ENCODE data around the gene OMA1.

OMA1 gene

DNA sequence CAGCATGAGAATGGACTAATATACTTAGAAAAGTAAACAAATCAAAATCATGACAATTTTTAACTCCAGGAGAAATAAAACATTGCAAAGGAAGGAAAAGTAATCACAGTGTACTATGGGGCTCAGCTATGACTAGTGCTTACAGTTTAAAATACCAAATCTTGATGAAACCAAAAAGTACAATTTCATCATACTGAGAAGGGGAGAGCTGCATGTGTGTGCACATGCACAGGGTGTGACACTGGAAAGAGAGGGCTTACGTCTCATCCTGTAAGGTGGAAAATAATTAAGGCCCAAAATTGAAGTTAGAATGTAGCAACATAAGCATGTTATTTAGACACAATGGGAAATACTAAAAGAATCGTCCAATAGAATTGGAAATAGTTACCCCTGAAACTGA lies 64.6 kb downstream of the OMA1 start:
- Histone ChIP-seq H4K91ac (ENCODE audit: low read depth, low read length) (no peak overlapping the region), H2AFZ (ENCODE audit: insufficient read depth, low read length, poor library complexity) (no peak overlapping the region), H3K18ac (ENCODE audit: low read length) (no peak overlapping the region), H3K9me3 (ENCODE audit: insufficient read depth, low read depth, low read length) (no peaks in the 10 kb centered on the region), H3K79me1 (ENCODE audit: low read length) (no peaks in the 10 kb centered on the region), H3K4me2 (ENCODE audit: low read length) (no peak overlapping the region), H2BK12ac (ENCODE audit: low read length) (no peak overlapping the region), H3K9ac (ENCODE audit: low read length) (no peak overlapping the region), H4K12ac (ENCODE audit: low read depth, low read length) (no peak overlapping the region), H2BK120ac (ENCODE audit: insufficient read depth, low read length, poor library complexity) (no peak overlapping the region), H3K27me3 (ENCODE audit: insufficient read depth, low read length) (no peaks in the 10 kb centered on the region), H3K4ac (ENCODE audit: low read depth, low read length) (no peak overlapping the region), H2BK5ac (ENCODE audit: low read depth, low read length, poor library complexity) (no peak overlapping the region), H3K36me3 (ENCODE audit: control insufficient read depth in 1 of 2, insufficient read depth in 2 of 2, low read length in 2 of 2) (no peaks in the 10 kb centered on the region), H3K14ac (ENCODE audit: low read length) (no peak overlapping the region), H3K79me2 (ENCODE audit: control insufficient read depth, insufficient read depth, low read length, poor library complexity) (no peaks in the 10 kb centered on the region), H3K27ac (ENCODE audit: low read depth, low read length) (no peak overlapping the region), H4K8ac (ENCODE audit: low read depth, low read length) (no peak overlapping the region), H3K4me1 (ENCODE audit: control insufficient read depth in 1 of 2, insufficient read depth in 2 of 2, low read length in 2 of 2) (no peaks in the 10 kb centered on the region), H3K4me3 (ENCODE audit: low read depth, low read length) (no peak overlapping the region), H2AK5ac (ENCODE audit: low read length) (no peak overlapping the region), H3K23ac (ENCODE audit: low read length) (no peak overlapping the region)
- DNase-seq, result no peak
- WGBS (ENCODE audit: extremely low coverage, insufficient coverage, insufficient read length), result no CpG with 5 or more reads among the region's 2 CpGs

DNA sequence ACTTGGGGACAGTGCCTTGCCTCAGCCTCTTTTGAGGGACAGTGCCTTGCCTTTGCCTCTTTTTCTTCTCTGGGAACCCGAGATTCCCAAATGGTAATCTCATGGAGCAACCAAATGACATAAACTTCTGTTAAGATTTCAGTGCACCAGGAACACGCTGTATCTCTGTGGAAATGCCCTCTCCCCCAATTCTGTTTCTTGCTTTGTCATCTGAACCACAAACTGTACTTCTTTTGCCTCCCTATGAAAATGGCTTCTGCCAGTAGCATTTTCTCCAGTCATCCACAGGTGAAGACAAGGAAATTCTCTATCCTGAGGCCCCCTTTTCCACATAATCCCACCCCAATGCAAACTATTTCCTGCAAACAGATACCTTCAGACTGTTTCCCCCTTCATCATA lies 66.3 kb downstream of the OMA1 start:
- WGBS (ENCODE audit: extremely low coverage, insufficient coverage, insufficient read length), result no CpG with 5 or more reads among the region's 2 CpGs
- H3K4ac ChIP-seq (ENCODE audit: low read depth, low read length), result no peak overlapping the region
- H4K12ac ChIP-seq (ENCODE audit: low read depth, low read length), result no peak overlapping the region
- H3K14ac ChIP-seq (ENCODE audit: low read length), result no peak overlapping the region
- H3K9me3 ChIP-seq (ENCODE audit: insufficient read depth, low read depth, low read length), result no peaks in the 10 kb centered on the region
- H3K4me2 ChIP-seq (ENCODE audit: low read length), result no peak overlapping the region
- no peaks in the 10 kb centered on the region for H3K27me3 ChIP-seq (ENCODE audit: insufficient read depth, low read length)
- no peaks in the 10 kb centered on the region for H3K36me3 ChIP-seq (ENCODE audit: control insufficient read depth in 1 of 2, insufficient read depth in 2 of 2, low read length in 2 of 2)
- no peak overlapping the region for H3K4me3 ChIP-seq (ENCODE audit: low read depth, low read length)
- H3K79me1 ChIP-seq (ENCODE audit: low read length), result no peaks in the 10 kb centered on the region
- H3K79me2 ChIP-seq (ENCODE audit: control insufficient read depth, insufficient read depth, low read length, poor library complexity), result no peaks in the 10 kb centered on the region
- H4K91ac ChIP-seq (ENCODE audit: low read depth, low read length), result no peak overlapping the region
- H2BK12ac ChIP-seq (ENCODE audit: low read length), result no peak overlapping the region
- no peak overlapping the region for H3K27ac ChIP-seq (ENCODE audit: low read depth, low read length)
- no peak overlapping the region for H2AFZ ChIP-seq (ENCODE audit: insufficient read depth, low read length, poor library complexity)
- no peak for DNase-seq
- no peak overlapping the region for H2BK120ac ChIP-seq (ENCODE audit: insufficient read depth, low read length, poor library complexity)
- H3K18ac ChIP-seq (ENCODE audit: low read length), result no peak overlapping the region
- H4K8ac ChIP-seq (ENCODE audit: low read depth, low read length), result no peak overlapping the region
- H2AK5ac ChIP-seq (ENCODE audit: low read length), result no peak overlapping the region
- no peaks in the 10 kb centered on the region for H3K4me1 ChIP-seq (ENCODE audit: control insufficient read depth in 1 of 2, insufficient read depth in 2 of 2, low read length in 2 of 2)
- H3K23ac ChIP-seq (ENCODE audit: low read length), result no peak overlapping the region
- no peak overlapping the region for H2BK5ac ChIP-seq (ENCODE audit: low read depth, low read length, poor library complexity)
- no peak overlapping the region for H3K9ac ChIP-seq (ENCODE audit: low read length)

DNA sequence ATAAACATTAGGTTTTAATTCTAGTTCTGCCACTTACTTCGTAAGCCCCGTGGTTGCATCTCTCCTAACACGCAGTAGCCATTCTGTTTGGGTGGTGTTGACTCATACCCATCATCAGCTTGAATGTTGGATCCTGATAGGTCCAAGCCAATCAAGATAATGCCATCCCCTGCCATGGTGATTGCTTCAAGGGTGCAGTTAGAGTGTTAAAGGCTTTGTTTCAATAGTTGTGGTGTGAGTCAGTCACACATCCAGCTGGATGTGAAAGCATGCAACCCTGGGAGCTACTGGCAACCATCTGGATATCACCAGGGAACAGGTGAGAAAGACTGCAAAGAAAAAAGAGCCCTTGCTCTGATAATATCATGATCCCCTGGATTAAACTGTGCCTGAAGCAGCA lies 69.1 kb downstream of the OMA1 start:
- no peak for DNase-seq
- H3K27ac ChIP-seq (ENCODE audit: low read depth, low read length), result no peak overlapping the region
- no peak overlapping the region for H2BK5ac ChIP-seq (ENCODE audit: low read depth, low read length, poor library complexity)
- H2BK120ac ChIP-seq (ENCODE audit: insufficient read depth, low read length, poor library complexity), result no peak overlapping the region
- no peak overlapping the region for H2AK5ac ChIP-seq (ENCODE audit: low read length)
- H3K18ac ChIP-seq (ENCODE audit: low read length), result no peak overlapping the region
- H3K79me1 ChIP-seq (ENCODE audit: low read length), result no peaks in the 10 kb centered on the region
- H3K4me1 ChIP-seq (ENCODE audit: control insufficient read depth in 1 of 2, insufficient read depth in 2 of 2, low read length in 2 of 2), result no peaks in the 10 kb centered on the region
- no peak overlapping the region for H3K4me2 ChIP-seq (ENCODE audit: low read length)
- H2AFZ ChIP-seq (ENCODE audit: insufficient read depth, low read length, poor library complexity), result no peak overlapping the region
- no peak overlapping the region for H3K14ac ChIP-seq (ENCODE audit: low read length)
- no peak overlapping the region for H4K8ac ChIP-seq (ENCODE audit: low read depth, low read length)
- H3K36me3 ChIP-seq (ENCODE audit: control insufficient read depth in 1 of 2, insufficient read depth in 2 of 2, low read length in 2 of 2), result no peaks in the 10 kb centered on the region
- no peak overlapping the region for H4K12ac ChIP-seq (ENCODE audit: low read depth, low read length)
- no peak overlapping the region for H3K4ac ChIP-seq (ENCODE audit: low read depth, low read length)
- H3K27me3 ChIP-seq (ENCODE audit: insufficient read depth, low read length), result no peaks in the 10 kb centered on the region
- H3K9ac ChIP-seq (ENCODE audit: low read length), result peak overlapping the region; percentile 23
- WGBS (ENCODE audit: extremely low coverage, insufficient coverage, insufficient read length), result no CpG with 5 or more reads among the region's 3 CpGs
- no peaks in the 10 kb centered on the region for H3K79me2 ChIP-seq (ENCODE audit: control insufficient read depth, insufficient read depth, low read length, poor library complexity)
- H3K9me3 ChIP-seq (ENCODE audit: insufficient read depth, low read depth, low read length), result no peaks in the 10 kb centered on the region
- no peak overlapping the region for H3K4me3 ChIP-seq (ENCODE audit: low read depth, low read length)
- no peak overlapping the region for H4K91ac ChIP-seq (ENCODE audit: low read depth, low read length)
- no peak overlapping the region for H3K23ac ChIP-seq (ENCODE audit: low read length)
- H2BK12ac ChIP-seq (ENCODE audit: low read length), result no peak overlapping the region

DNA sequence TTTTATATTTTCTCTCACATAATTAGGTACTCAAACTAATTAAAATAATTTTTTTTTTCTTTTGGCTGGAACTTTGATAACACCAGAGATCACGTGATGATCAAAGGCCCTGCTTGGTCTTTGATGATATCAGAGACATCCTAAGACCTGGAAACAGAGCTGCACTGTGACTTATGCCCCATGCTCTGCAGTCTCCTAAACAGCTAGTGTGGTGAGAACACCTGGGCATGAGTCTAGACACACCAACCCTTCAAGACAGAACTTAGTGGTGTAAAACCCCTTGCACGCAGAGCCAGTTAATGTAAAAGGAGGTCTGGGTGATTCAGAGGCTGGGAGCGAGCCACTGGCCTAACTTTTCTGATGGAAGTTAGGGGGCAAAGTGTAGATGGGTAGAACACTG lies 70.3 kb downstream of the OMA1 start:
- H2BK5ac ChIP-seq (ENCODE audit: low read depth, low read length, poor library complexity), result no peak overlapping the region
- no peaks in the 10 kb centered on the region for H3K4me1 ChIP-seq (ENCODE audit: control insufficient read depth in 1 of 2, insufficient read depth in 2 of 2, low read length in 2 of 2)
- H2AK5ac ChIP-seq (ENCODE audit: low read length), result no peak overlapping the region
- H2BK120ac ChIP-seq (ENCODE audit: insufficient read depth, low read length, poor library complexity), result no peak overlapping the region
- no peak overlapping the region for H3K4ac ChIP-seq (ENCODE audit: low read depth, low read length)
- H3K36me3 ChIP-seq (ENCODE audit: control insufficient read depth in 1 of 2, insufficient read depth in 2 of 2, low read length in 2 of 2), result no peaks in the 10 kb centered on the region
- no peak overlapping the region for H2AFZ ChIP-seq (ENCODE audit: insufficient read depth, low read length, poor library complexity)
- no peaks in the 10 kb centered on the region for H3K9me3 ChIP-seq (ENCODE audit: insufficient read depth, low read depth, low read length)
- H4K8ac ChIP-seq (ENCODE audit: low read depth, low read length), result no peak overlapping the region
- no peak overlapping the region for H3K23ac ChIP-seq (ENCODE audit: low read length)
- H3K79me2 ChIP-seq (ENCODE audit: control insufficient read depth, insufficient read depth, low read length, poor library complexity), result no peaks in the 10 kb centered on the region
- no peak overlapping the region for H3K4me2 ChIP-seq (ENCODE audit: low read length)
- H4K91ac ChIP-seq (ENCODE audit: low read depth, low read length), result no peak overlapping the region
- WGBS (ENCODE audit: extremely low coverage, insufficient coverage, insufficient read length), result no CpG with 5 or more reads among the region's 3 CpGs
- no peak overlapping the region for H3K4me3 ChIP-seq (ENCODE audit: low read depth, low read length)
- no peak overlapping the region for H3K18ac ChIP-seq (ENCODE audit: low read length)
- H3K79me1 ChIP-seq (ENCODE audit: low read length), result no peaks in the 10 kb centered on the region
- H3K27me3 ChIP-seq (ENCODE audit: insufficient read depth, low read length), result no peaks in the 10 kb centered on the region
- no peak overlapping the region for H4K12ac ChIP-seq (ENCODE audit: low read depth, low read length)
- no peak overlapping the region for H3K9ac ChIP-seq (ENCODE audit: low read length)
- H3K27ac ChIP-seq (ENCODE audit: low read depth, low read length), result no peak overlapping the region
- H2BK12ac ChIP-seq (ENCODE audit: low read length), result no peak overlapping the region
- DNase-seq, result no peak
- H3K14ac ChIP-seq (ENCODE audit: low read length), result no peak overlapping the region

Measured in trophoblast cell (in vitro differentiated cells and primary cell).